IPS-NIHi7 (cell line): ENCODE results near the gene MOSMO.
"Not testable (repeated sequence)": the region's sequence is repeated elsewhere in the genome, so short reads cannot be mapped to it uniquely, and the experiment has no call there.

ENCODE experiments used
- DNase-seq: peaks from one replicate; pipeline ENCODE4 v3.0.0; 2012; ENCODE audit warnings: mixed read lengths; ENCODE audit errors: extremely low spot score

The MOSMO gene

DNA sequence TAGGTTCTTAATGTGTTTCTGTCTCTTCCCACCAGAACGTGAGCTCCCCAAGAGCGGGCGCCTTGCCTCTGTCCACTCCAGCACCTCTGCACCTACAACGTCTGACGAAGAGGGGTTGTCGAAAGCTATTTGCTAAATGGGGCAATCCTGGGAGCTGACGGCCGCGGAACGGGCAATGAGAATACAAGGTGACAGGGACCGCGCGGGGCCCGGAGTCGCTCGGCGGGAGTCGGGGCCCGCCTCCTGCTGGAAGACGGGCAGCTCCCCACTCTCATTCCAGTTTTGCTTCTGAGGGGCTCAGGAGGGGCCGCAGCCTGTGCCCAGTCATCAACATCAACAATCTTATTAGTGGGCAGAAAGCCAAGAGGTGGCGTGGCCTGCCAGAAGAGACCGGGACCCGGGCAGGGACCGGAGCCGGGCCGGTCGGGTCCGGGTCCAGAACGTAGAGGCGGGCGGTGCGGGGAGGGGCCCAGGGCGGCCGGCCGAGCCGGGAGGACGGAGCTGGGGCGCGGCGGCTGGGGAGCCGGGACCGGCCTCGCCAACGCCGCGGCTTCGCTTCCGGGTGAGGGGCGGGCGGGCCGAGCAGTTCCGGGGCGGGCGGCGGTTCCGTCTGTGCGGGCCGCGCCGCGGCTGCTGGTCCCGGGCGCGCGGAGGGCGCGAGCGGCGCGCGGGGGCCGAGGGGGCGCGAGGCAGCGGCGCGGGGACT is at the start of gene MOSMO:
TSS of gene MOSMO (plus strand) at position 603 of the 706 bp plus-strand sequence. CDS start 191 bp downstream, outside the sequence.
- DNase-seq, result peak; percentile 77

DNA sequence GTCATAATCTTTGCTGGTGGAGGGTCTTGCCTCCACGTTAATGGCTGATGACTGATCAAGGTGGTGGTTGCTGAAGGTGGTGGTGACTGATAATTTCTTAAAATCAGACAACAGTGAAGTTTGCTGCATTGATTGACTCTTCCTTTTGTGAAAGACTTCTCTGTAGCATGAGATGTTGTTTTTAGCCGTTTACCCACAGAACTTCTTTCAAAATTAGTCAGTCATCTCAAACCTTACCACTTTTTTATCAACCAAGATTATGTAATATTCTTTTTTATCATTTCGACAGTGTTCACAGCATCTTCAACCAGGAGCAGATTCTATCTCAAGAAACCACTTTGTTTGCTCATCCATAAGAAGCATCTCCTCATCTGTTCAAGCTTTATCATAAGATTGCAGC is 48.9 kb upstream of the MOSMO start:
- DNase-seq, result no peak

DNA sequence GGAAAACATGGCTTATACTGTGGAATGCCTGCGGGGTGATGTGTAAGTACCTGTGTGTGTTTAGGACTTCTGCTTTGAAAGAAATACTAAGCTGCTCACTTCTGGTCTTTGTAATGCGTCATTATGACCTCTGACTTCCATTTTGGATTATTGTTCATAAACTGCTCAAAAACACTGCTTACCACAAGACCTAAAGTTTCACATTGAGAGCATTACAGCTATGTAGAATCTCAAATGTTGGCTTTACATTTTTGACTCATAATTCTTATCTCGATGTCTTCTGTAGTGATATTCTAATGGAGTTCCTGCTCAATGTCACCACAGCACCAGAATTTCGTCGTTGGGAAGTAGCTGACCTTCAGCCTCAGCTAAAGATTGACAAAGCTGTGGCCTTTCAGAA is 45.4 kb upstream of the MOSMO start:
- DNase-seq, result no peak

DNA sequence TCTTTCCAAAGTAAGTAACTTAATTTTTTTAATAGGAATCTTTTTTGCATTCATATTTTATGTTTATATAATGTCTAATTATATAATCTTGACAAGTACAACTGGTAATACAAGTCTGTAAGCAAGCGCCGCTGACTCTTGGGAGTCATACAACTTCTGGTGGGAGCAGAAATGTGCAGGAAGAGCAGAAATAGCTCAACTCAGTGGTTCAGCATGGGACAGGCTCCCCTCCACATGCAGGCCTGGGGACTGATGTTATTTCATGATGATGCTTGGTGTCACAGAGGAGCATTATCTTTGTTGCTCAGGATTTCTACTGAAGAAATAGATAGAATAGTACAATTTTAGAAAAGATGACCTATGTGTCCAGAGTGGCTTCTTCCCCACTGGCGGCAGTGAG is 44.0 kb upstream of the MOSMO start:
- DNase-seq, result no peak

DNA sequence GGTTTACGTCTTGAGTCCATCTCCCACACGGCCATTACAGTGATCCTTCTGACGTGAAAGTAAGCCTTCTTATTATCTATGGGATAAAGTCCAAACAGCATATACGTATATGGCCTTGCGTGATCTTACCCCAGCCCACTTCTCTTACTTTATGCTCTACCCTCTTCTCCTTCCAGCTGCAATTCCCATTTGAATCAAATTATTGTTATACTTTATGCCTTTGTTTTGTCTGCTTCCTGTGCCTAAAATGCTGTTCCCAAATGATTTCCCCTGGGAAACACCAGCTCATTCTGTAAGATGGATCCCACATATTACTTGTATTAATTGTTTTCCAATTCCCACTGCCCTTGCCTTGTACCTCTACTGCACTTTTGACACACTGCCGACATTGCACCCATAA is 43.6 kb upstream of the MOSMO start:
- DNase-seq, result no peak

DNA sequence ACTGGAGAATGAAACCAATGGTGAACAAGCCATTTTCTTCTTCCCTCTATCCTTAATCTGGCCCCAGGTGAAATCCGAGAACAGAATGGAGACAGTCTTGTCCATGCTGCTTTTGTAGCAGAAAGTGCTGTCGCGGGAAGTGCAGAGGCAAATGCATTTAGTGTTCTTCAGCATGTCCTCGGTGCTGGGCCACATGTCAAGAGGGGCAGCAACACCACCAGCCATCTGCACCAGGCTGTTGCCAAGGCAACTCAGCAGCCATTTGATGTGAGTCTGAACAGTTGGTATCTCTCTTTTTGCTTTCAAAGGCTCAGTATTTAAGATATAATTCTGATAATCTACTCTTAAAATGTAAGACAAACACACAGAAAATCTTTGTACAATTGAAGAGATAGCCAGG is 36.1 kb upstream of the MOSMO start:
- no peak for DNase-seq

DNA sequence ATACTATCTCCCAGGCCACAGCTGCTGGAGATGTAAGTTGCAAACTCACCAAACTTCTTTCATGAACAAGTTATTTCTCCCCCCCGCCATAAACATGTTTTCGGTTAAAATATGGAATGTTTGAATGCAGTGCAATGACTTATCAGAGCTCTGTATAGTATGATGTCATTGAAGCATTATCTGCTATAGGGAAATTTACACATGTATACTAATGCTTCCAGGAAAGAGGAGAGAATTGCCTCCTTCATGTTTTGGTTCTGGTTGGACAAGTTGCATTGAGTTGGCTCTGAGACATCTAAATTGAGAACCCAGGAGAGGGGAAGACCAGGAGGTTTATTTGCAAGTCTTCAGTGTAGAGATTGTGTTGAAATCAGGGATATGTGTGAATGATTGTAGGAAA is 34.0 kb upstream of the MOSMO start:
- no peak for DNase-seq

DNA sequence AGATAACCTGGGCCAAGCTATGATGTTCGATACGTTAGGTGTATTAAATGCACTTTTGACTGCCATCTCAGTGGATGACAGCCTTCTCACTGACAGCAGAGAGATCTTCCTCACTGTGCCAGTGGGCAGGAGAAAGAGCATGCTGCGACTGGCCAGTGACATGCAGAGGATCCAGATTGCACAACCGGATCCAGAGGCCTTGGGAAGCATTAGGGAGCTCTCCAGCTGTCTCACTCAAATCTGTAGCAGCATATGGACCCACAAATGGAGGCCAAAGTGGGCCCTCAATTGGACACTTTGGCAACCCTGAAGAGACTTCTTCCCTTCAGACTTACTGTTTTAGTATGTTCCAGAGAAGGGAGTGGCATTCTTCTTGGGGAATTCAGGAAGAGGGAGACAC is 27.9 kb upstream of the MOSMO start:
- no peak for DNase-seq

DNA sequence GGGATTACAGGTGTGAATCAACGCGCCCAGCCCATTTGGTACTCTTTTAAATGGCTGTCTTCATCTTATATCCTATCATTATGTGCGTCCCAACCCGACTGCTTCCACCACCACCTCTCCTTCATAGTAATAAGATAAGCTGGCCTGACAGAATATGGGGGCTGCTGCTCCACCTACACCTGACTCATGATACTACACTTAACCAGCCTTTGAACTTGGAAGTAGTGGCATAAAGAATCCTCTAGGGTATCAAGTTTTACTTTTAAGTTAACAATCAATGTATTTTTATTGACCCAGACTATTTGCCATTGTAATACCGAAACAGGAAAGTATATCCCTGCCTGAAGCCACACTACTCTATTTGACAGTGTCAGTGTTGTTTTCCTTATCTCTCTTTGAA is 25.8 kb upstream of the MOSMO start:
- no peak for DNase-seq

DNA sequence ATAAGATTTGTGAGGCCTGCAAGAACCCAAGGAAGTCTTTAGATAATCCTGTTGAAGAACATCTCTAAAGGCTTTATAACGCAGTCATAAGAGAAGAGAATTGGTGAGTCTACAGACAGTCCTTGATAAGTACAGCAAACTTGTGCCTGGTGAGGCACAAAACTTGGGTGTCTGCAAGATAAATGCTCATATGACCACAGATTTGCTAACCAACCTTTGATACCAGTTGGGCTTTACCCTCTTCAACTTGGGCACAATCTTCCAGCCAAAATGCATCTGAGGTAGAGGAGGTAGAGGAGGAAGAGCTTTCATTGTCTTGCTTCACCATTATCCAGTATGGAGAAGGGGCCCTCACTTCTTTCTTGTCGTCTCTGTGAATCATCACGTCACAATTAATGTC is 23.8 kb upstream of the MOSMO start:
- no peak for DNase-seq

DNA sequence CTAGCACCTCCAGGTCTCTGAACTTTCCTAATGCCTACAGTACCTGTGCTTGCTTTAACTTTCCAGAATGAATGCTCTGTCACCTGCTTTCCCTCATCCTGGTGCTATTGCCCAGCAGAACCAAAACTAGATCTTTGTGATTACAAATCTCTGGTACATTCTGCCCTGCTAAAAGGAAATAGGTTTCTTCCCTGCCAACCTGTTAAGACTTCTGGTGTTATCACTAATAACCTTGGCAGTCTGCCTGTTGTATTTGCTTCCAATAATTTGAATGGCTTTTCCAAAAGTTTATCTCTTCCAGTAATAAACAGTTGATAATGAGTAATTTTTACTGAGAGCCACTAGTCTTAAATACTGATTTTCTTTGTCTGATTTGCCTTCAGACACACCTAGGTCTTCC is 22.4 kb upstream of the MOSMO start:
- no peak for DNase-seq

DNA sequence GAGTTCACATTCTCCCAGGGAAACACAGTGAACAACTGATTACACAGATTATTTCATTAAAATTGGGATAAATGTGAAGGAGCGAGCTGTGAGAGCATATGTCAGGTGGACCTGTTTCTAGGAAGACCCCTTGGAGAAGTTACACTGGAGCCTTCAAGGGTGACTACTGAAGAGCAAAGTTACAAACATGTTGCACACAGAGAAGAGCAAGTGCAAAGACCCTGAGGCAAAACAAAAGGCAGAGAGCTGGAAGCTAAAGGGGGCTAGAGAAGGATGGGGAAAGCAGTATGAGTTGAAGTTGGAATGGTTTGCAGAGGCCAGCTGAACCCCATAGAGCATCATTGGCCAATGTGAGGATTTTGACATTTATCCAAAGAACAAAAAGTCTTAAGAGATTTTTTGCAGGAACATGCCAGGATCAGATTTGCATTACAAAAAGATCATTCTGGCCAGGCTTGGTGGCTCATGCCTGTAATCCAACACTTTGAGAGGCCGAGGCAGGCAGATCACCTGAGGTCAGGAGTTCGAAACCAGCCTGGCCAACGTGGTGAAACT is 21.1 kb upstream of the MOSMO start:
- no peak for DNase-seq

DNA sequence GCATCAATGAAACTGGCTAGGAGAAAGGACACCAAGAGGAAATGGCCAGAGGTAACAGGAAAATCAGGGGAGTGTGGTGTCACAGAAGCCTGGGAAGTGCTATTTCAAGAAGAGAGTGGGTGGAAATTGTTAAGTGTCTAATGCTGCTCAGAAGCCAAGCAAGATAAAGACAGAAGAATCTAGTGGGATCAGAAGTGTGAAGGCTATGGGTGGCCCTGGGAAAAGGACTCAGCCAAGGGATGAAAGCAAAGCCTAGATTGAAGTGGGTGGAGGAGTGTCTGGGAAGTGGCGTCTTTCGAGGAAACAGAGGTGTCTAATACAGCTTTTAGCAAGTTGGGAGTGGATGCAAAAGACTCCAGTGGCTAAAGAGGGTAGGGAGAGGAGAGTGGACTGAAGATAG is 20.4 kb upstream of the MOSMO start:
- no peak for DNase-seq

DNA sequence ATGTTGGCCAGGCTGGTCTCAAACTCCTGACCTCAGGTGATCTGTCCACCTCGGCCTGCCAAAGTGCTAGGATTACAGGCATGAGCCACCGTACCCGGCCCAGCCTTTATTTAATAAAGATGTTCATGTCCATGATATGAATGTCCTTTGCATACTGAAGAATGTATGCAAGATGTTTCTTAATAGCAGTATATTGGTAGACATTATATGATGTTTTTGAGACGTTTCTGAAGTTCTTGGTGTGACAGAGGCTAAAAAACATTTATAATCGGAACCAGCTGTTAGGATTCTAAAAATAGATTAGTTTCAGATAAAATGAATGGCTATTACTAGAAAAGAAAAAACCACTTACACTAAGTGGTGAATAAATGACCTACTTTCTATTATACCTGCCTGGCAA is 18.8 kb upstream of the MOSMO start:
- no peak for DNase-seq

DNA sequence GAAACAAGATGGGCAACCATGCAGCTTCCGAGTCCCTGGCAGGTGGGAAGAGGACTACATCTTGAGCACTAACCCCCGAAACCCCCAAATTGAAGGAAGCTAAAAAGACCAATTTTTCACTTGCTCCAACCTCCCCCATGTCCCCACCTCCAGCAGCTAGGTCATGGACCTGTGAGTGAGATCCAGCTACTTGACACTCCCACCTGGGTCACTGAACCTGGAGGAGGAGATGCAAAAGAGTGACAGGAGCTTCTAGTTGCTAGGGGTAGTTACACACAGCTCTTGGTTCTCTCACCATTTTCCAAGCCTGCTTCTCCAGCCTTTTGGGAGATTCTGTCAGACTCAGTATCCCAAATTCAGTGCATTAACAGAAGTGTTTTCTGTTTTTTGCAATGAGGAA is 18.2 kb upstream of the MOSMO start:
- DNase-seq, result no peak

DNA sequence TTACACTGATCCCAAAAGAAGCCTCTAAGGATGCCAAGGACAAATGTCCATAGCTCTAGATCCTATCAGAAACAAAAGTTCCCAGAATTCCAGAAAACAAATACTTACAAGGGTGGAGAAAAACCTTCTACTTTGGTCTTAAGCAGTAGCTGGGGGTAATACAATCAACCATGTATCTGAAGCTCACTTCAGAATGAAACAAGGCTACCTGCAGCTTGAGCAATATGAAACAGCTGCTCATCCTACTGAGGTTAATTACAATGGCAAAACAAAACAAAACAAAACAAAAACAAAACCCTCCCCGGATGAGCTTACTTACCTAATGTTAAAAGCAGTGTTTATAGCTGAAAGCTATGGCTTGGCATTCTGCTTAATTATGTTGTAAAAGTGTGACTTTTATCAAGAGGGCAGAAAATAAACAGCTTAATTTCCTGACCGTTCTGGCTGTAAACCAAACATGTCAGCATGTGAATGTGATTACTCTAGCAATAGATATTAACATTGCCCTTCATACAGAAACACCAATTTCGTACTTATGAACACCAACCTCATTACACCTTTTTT is 17.4 kb upstream of the MOSMO start:
- DNase-seq, result no peak

DNA sequence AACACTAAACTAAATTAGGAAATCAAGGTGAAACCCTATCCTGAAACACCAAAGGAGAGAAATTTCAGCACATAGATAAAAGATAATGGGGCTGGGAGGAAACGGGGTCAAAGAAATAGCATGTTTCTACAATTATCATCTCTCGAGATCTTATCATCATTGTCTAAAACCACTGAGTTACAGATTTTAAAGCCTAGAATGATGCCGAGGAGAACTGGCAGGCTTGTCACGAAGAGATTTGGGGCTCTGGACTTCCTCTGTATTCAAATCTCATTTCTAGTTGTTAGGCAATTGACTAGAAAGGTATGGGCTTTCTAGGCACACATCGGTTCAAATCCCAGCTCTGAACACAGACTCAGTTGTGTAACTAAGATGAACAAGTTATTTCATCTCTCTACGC is 16.3 kb upstream of the MOSMO start:
- DNase-seq, result no peak

DNA sequence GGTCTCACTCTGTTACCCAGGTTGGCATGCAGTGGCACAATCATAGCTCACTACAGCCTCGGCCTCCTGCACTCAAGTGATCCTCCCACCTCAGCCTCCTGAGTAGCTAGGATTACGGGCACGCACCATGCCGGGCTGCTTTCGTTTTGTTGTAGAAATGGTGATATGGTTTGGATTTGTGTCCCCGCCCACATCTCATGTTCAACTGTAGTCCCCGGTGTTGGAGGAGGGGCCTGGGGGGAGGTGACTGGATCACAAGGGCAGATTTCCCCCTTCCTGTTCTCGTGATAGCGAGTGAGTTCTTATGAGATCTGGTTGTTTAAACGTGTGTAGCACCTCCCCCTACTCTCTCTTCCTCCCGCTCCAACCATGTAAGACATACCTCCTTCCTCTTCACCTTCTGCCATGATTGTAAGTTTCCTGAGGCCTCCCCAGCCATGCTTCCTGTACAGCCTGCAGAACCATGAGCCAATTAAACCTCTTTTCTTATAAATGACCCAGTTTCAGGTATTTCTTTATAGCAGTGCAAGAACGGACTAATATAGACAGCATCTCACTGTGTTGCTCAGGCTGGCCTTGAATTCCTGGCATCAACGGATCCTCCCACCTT is 12.9 kb upstream of the MOSMO start:
- no peak for DNase-seq

DNA sequence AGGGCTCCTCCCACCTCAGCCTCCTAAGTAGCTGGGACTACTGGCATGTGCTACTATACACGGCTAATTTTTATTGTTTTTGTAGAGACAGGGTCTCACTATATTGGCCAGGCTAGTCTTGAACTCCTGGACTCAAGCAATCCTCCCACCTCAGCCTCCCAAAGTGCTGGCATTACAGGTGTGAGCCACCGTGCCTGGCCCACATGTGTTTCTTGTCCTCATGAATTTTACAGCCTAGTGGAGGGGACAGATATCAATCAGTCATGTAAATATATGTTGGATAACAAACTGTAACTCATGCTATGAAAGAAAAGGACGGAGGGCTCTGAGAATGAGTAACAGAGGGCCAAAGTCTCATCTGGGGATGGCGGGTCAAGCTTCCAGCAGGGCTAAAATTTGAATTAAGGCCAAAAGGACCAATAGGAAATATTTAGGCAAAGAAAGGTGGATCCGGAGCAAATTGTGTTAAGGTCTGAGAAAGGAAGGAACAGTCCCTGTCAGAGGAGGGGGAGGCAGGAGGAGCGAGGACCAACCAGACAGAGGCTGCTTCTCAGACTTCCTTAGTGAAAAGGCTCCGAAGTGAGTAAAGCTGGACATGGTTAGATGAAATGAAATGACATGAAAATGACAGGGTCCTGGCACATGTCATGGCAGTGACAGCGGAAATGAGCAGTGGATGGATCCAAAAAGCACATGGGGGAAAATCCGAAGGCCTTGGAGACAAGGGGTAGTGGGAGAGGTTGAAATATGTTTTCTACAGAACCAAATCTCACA is 10.8 kb upstream of the MOSMO start:
- DNase-seq, result no peak

DNA sequence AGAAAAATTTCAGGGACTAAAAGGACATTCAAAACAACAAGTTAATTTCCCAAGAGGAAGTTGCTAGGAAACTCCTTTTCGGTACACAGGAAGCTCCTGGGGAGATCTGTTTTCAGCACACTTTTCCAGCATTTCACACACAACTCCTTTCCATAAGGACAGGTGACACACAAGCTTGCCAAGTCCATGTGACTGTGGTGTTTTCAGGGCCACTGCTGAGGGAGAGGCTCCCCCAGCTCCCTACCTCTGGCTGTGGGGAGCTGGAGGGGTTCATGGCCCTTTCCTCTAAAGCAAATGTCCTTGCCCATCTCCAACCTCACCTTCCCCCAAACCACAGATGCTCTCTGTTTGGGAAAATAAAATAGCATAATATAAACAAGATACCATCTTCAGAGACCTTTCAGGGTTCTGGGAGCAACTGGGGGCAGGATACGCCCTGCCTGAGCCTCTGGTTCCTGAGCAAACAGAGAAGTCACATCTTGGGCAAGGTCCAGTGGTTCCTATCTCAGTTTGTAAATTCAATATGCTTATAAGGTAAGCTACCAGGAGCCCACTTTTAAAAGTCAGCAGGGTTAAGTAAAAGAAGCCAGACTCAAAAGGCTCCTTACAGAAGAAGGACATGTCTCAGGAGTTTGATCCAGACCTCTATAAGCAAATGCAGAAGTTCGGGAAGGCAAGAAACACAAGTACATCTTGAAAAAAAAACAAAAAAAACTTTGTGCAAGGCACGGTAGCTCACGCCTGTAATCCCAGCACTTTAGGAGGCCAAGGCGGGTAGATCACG is 10.0 kb upstream of the MOSMO start:
- no peak for DNase-seq

DNA sequence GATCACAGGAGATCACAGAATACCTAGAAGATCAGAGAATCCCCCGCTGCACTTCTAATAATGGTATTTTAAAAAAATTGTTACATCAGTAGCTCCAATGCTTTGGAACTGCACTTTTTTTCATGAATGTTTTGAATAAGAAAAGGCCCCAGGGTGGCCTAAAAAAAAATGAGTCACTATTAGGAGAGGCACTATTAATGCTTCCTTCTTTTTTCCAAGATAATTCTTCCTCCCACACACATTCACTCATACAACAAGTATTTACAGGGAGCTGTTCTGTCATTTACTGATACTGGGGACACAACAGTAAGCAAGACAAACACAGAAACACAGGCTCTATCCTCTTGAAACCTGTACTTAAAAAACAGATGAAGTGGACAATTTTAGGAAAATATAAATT is 6.3 kb upstream of the MOSMO start:
- DNase-seq, result no peak

DNA sequence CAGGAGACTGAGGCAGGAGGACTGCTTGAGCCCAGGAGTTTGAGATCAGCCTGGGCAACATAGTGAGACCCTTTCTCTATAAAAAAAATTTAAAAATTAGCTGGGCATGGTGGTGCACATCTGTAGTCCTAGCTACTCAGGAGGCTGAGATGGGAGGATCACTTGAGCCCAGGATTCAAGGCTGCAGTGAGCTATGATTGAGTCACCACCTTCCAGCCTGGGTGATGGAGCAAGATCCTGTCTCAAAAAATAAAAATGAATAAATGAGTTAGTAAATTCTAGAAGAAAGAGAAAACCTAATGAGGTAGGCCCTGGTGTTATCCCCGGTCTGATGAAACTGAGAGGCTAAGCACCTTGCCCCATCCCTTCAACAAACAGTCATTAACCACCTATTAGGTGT is 5.9 kb upstream of the MOSMO start:
- not testable (repeated sequence) for DNase-seq
